Activated CD8-positive, alpha-beta memory T cell treated with anti-CD3 and anti-CD28 coated beads, Interleukin-2, amount 10 ng/mL, durations not matched to agents 7 days and 5 days (primary cell): ENCODE results near the gene VEGFC. TPM values are rescaled to one million over a fixed set of nuclear protein-coding genes. Genes with fewer than 3 reads are reported as not detected.

Experiments
- ATAC-seq: fragments of 150-1000 bp; cut with Tn5 transposase; one replicate; pipeline ENCODE4 v1.10.0; 2021; ENCODE audit warnings: moderate library complexity
- CTCF ChIA-PET: fragments of 350-600 bp; sonication (Branson Sonifier 250); formaldehyde crosslinking; loops from one replicate; lab custom pipeline; 2021; ENCODE audit warnings: antibody characterized with exemption; lab: Charles Lee
- DNase-seq: peaks from one replicate; pipeline ENCODE4 v3.0.0-alpha.2; 2020
- H3K27ac Mint-ChIP-seq: one replicate; pipeline ENCODE4 v1.8.0; 2021; ENCODE audit warnings: mild to moderate bottlenecking, mixed read lengths
- H3K27me3 Mint-ChIP-seq: one replicate; pipeline ENCODE4 v1.8.0; 2021; ENCODE audit warnings: mixed read lengths
- H3K36me3 Mint-ChIP-seq: one replicate; pipeline ENCODE4 v1.8.0; 2021; ENCODE audit warnings: mild to moderate bottlenecking, mixed read lengths
- H3K4me1 Mint-ChIP-seq: one replicate; pipeline ENCODE4 v1.8.0; 2021; ENCODE audit warnings: mixed read lengths
- H3K4me3 Mint-ChIP-seq: one replicate; pipeline ENCODE4 v1.8.0; 2021; ENCODE audit warnings: mild to moderate bottlenecking, moderate library complexity, mixed read lengths
- H3K9me3 Mint-ChIP-seq: one replicate; pipeline ENCODE4 v1.8.0; 2022; ENCODE audit warnings: low read depth, mixed read lengths
- total RNA-seq, 2 experiments: library from RNA; stranded (reverse); gene quantifications; one replicate each; pipeline ENCODE4 v1.2.3, GENCODE V29; 2021

VEGFC gene
- total RNA-seq, 2 experiments from 2014 or later, result not detected

GRCh38 chr4:176817204-176817603 is 24.5 kb upstream of the VEGFC start:
- Mint-ChIP-seq H3K4me1 (no peaks in the 10 kb centered on the region), H3K4me3 (no peak overlapping the region), H3K9me3 (peaks cover 4% of the 10 kb centered on the region), H3K27me3 (no peaks in the 10 kb centered on the region), H3K36me3 (no peaks in the 10 kb centered on the region), H3K27ac (no peak overlapping the region)
- ATAC-seq (no peak), DNase-seq (no peak)
- CTCF ChIA-PET, result no interaction called here

GRCh38 chr4:176814770-176815169 is 22.0 kb upstream of the VEGFC start:
- DNase-seq (no peak), ATAC-seq (no peak)
- CTCF ChIA-PET, result no interaction called here
- Mint-ChIP-seq H3K9me3 (peaks cover 1% of the 10 kb centered on the region), H3K27ac (no peak overlapping the region), H3K36me3 (no peaks in the 10 kb centered on the region), H3K4me1 (no peaks in the 10 kb centered on the region), H3K4me3 (no peak overlapping the region), H3K27me3 (no peaks in the 10 kb centered on the region)

GRCh38 chr4:176810481-176811249 is 17.9 kb upstream of the VEGFC start:
- Mint-ChIP-seq H3K27ac (no peak overlapping the region), H3K4me3 (no peak overlapping the region), H3K27me3 (no peaks in the 10 kb centered on the region), H3K4me1 (no peaks in the 10 kb centered on the region), H3K9me3 (peaks cover 9% of the 10 kb centered on the region), H3K36me3 (no peaks in the 10 kb centered on the region)
- CTCF ChIA-PET, result no interaction called here
- DNase-seq (no peak), ATAC-seq (no peak)

DNA sequence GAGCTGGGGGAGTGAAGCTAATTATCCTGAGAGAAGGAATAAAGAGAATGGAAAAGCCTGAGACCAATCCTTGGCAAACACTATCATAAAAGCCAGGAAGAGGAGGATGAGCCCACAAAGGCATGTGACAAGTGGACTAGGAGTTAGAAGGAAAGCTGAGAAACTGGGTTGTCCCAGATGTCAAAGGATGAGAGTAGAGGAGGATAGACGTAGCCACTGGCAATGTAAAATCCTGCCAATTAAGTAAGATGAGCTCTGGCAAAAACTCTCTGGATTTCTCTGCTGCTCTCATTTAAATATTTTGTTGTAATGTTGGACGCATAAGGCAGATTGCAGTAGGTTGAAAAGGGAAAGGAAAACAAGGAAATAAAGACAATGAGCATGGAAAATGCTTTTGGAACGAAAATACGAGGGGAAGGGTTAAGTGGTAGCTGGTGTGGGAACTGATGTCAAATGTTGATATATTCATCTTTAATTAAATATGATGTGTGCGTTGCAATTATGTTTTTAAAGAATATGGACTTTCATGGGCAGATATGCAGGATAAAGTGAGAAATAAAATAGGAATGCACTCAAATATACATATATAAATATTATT is 14.2 kb upstream of the VEGFC start:
- no peaks in the 10 kb centered on the region for H3K27me3 Mint-ChIP-seq
- DNase-seq (no peak), ATAC-seq (no peak)
- no peak overlapping the region for H3K27ac Mint-ChIP-seq
- H3K4me3 Mint-ChIP-seq, result no peak overlapping the region
- H3K9me3 Mint-ChIP-seq, result peaks cover 7% of the 10 kb centered on the region
- no peaks in the 10 kb centered on the region for H3K36me3 Mint-ChIP-seq
- H3K4me1 Mint-ChIP-seq, result no peaks in the 10 kb centered on the region
- CTCF ChIA-PET, result no interaction called here

- Mint-ChIP-seq H3K27me3 (no peaks in the 10 kb centered on the region), H3K9me3 (peaks cover 7% of the 10 kb centered on the region)
- CTCF ChIA-PET, result no interaction called here
Measured at GRCh38 chr4:176805155-176805554, 12.4 kb upstream of the VEGFC start.

GRCh38 chr4:176800891-176801534 is 8.3 kb upstream of the VEGFC start:
- DNase-seq (no peak), ATAC-seq (no peak)
- CTCF ChIA-PET, result no interaction called here
- no peak overlapping the region for H3K4me3 Mint-ChIP-seq
- H3K27me3 Mint-ChIP-seq, result no peaks in the 10 kb centered on the region
- H3K27ac Mint-ChIP-seq, result no peak overlapping the region
- no peaks in the 10 kb centered on the region for H3K9me3 Mint-ChIP-seq
- H3K36me3 Mint-ChIP-seq, result no peaks in the 10 kb centered on the region
- H3K4me1 Mint-ChIP-seq, result no peaks in the 10 kb centered on the region

More at GRCh38 chr4:176805155-176805554, 12.4 kb upstream of the VEGFC start:
- DNase-seq (no peak), ATAC-seq (no peak)
- Mint-ChIP-seq H3K4me3 (no peak overlapping the region), H3K27ac (no peak overlapping the region), H3K36me3 (no peaks in the 10 kb centered on the region), H3K4me1 (no peaks in the 10 kb centered on the region)

GRCh38 chr4:176799653-176800052 is 6.9 kb upstream of the VEGFC start:
- no peak overlapping the region for H3K27ac Mint-ChIP-seq
- peaks cover 4% of the 10 kb centered on the region for H3K27me3 Mint-ChIP-seq
- no peaks in the 10 kb centered on the region for H3K4me1 Mint-ChIP-seq
- ATAC-seq (no peak), DNase-seq (no peak)
- CTCF ChIA-PET, result no interaction called here
- H3K36me3 Mint-ChIP-seq, result no peaks in the 10 kb centered on the region
- H3K4me3 Mint-ChIP-seq, result no peak overlapping the region
- H3K9me3 Mint-ChIP-seq, result no peaks in the 10 kb centered on the region

GRCh38 chr4:176798540-176798939 is 5.8 kb upstream of the VEGFC start:
- CTCF ChIA-PET, result no interaction called here
- H3K4me1 Mint-ChIP-seq, result no peaks in the 10 kb centered on the region
- DNase-seq, result no peak
- ATAC-seq, result no peak
- H3K27me3 Mint-ChIP-seq, result peaks cover 15% of the 10 kb centered on the region
- H3K9me3 Mint-ChIP-seq, result no peaks in the 10 kb centered on the region
- H3K36me3 Mint-ChIP-seq, result no peaks in the 10 kb centered on the region
- no peak overlapping the region for H3K27ac Mint-ChIP-seq
- no peak overlapping the region for H3K4me3 Mint-ChIP-seq

DNA sequence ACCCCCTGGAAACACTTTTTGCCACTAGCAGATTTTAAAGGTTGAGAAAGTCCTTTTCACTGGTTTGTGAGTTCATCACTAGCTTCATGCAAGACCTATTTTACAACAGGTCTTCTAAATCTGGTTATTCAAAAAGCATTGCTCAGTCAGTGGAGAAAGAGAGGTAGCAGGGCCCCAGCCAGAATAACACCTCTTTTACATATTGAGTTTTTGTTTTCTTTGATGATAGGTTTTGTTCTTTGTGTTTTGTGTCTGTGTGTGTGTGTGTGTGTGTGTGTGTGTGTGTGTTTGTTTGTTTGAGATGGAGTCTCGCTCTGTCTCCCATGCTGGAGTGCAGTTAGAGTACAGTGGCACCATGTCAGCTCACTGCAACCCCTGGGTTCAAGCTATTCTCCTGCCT is 2.7 kb upstream of the VEGFC start:
- ATAC-seq, result no peak
- DNase-seq, result no peak
- H3K4me1 Mint-ChIP-seq, result peaks cover 3% of the 10 kb centered on the region
- CTCF ChIA-PET, result interaction anchor here (0.8 kb wide), 1 partner anchor 29 kb away, joined by 3 read pairs; no protein-coding TSS in a partner anchor
- no peak overlapping the region for H3K4me3 Mint-ChIP-seq
- H3K9me3 Mint-ChIP-seq, result no peaks in the 10 kb centered on the region
- no peaks in the 10 kb centered on the region for H3K36me3 Mint-ChIP-seq
- peaks cover 35% of the 10 kb centered on the region for H3K27me3 Mint-ChIP-seq
- H3K27ac Mint-ChIP-seq, result no peak overlapping the region

DNA sequence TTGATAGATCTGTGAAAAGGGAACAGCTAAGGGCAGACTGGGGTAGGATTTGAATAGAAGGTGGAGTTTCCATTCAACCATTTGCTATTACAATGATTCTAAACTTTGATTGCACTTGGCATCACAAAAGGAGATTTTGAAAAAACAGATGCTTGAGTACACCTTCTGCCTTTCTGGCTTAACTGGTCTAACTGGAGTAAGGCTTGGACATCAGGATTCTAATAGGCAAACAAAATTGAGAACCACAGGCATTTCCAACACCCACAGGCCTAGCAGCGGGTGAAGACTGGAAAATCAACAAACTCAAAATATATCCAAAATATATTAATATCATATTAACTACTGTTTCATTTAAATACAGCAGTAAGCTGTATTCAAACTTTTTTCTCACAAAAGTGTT is 1.9 kb upstream of the VEGFC start:
- H3K36me3 Mint-ChIP-seq, result no peaks in the 10 kb centered on the region
- ATAC-seq, result no peak
- no peak overlapping the region for H3K4me3 Mint-ChIP-seq
- CTCF ChIA-PET, result no interaction called here
- DNase-seq, result no peak
- H3K27ac Mint-ChIP-seq, result no peak overlapping the region
- peaks cover 3% of the 10 kb centered on the region for H3K4me1 Mint-ChIP-seq
- H3K27me3 Mint-ChIP-seq, result peaks cover 42% of the 10 kb centered on the region
- no peaks in the 10 kb centered on the region for H3K9me3 Mint-ChIP-seq

- ATAC-seq (no peak), DNase-seq (no peak)
- Mint-ChIP-seq H3K4me1 (peaks cover 3% of the 10 kb centered on the region), H3K27me3 (peaks cover 42% of the 10 kb centered on the region), H3K27ac (no peak overlapping the region), H3K4me3 (no peak overlapping the region), H3K36me3 (no peaks in the 10 kb centered on the region), H3K9me3 (no peaks in the 10 kb centered on the region)
- CTCF ChIA-PET, result interaction anchor here (3.4 kb wide), 1 partner anchor 253 kb away, joined by 15 read pairs; no protein-coding TSS in a partner anchor
Measured at GRCh38 chr4:176794151-176794550, 1.4 kb upstream of the VEGFC start.

GRCh38 chr4:176793060-176793605 is 411 bp upstream of the VEGFC start:
- Mint-ChIP-seq H3K36me3 (no peaks in the 10 kb centered on the region), H3K27ac (no peak overlapping the region), H3K4me3 (peak overlapping the region; percentile 13), H3K9me3 (no peaks in the 10 kb centered on the region), H3K4me1 (peaks cover 3% of the 10 kb centered on the region), H3K27me3 (peaks cover 45% of the 10 kb centered on the region)
- ATAC-seq (no peak), DNase-seq (no peak)
- CTCF ChIA-PET, result interaction anchor here (3.4 kb wide), 1 partner anchor 254 kb away, joined by 15 read pairs; no protein-coding TSS in a partner anchor

DNA sequence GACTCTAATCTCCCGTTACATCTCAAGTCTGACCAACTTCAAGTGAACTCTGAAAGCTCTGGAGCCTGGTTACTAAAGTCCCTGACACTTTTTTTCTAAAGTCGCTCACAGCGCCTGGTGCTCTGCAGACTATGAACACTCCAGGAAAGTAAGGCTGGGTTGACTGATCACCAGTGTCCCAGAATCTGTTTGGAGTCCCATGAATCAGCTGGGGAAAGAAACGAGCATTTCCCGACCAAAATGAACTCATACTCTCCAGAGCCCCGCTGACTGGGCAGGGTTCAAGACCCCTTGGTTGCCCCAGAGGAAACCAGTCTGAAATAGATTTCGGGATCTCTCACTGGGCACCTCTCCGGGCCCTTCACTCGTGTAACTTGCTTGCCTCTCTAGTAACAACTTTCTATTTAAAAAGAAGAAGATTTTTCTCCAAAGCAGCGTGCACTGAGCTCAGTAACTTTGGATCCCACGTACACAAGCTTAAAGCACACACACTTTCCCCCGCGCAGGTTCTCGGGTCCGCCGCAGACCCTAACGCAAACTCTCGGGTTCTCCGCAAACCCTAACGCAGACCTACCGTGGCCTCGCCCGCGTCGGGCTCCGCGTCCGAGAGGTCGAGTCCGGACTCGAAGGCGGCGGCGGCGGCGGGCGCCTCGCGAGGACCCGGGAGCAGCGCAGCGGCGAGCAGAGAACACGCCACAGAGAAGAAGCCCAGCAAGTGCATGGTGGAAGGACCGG is 964 bp downstream of the VEGFC start:
- no peak for ATAC-seq
- H3K9me3 Mint-ChIP-seq, result no peaks in the 10 kb centered on the region
- no peak for DNase-seq
- CTCF ChIA-PET, result interaction anchor here (1.1 to 3.4 kb wide), 2 partner anchors 22 to 255 kb away, joined by 3 to 15 read pairs; no protein-coding TSS in a partner anchor
- peaks cover 3% of the 10 kb centered on the region for H3K4me1 Mint-ChIP-seq
- H3K4me3 Mint-ChIP-seq, result no peak overlapping the region
- H3K27me3 Mint-ChIP-seq, result peaks cover 45% of the 10 kb centered on the region
- no peaks in the 10 kb centered on the region for H3K36me3 Mint-ChIP-seq
- no peak overlapping the region for H3K27ac Mint-ChIP-seq
